MCF 10A (cell line): ENCODE results near the gene ZNF536. TPM values are rescaled to one million over a fixed set of nuclear protein-coding genes. Genes with fewer than 3 reads are reported as not detected.

ENCODE experiments used
- BruUV-seq: library from RNA; stranded (reverse); fragments of 400-500 nt; replicated peaks from 2 replicates; lab custom pipeline; 2021; lab: Mats Ljungman, UMichigan
- CTCF ChIA-PET: fragments of 300-600 bp; sonication (Branson Sonifier 250); formaldehyde crosslinking; extraction: SDS; loops from one replicate; lab custom pipeline; 2021; ENCODE audit warnings: antibody characterized with exemption, inconsistent platforms; lab: Yijun Ruan, JAX
- POLR2A ChIA-PET: fragments of 300-600, 350-650 bp; sonication (Branson Sonifier 250); formaldehyde crosslinking; extraction: SDS; loops from one replicate; lab custom pipeline; 2020; ENCODE audit warnings: antibody characterized with exemption, inconsistent platforms; lab: Yijun Ruan, JAX
- DNase-seq: peaks from one replicate; pipeline ENCODE4 v3.0.0-alpha.2; 2018; ENCODE audit not compliant: unreplicated experiment
- H3K27ac Mint-ChIP-seq: one replicate; pipeline ENCODE4 v1.8.0; 2022; ENCODE audit warnings: mild to moderate bottlenecking, low read depth, mixed read lengths; ENCODE audit not compliant: unreplicated experiment
- H3K27me3 Mint-ChIP-seq: one replicate; pipeline ENCODE4 v1.8.0; 2022; ENCODE audit warnings: mixed read lengths; ENCODE audit not compliant: insufficient read depth, unreplicated experiment
- H3K36me3 Mint-ChIP-seq: one replicate; pipeline ENCODE4 v1.8.0; 2022; ENCODE audit warnings: mild to moderate bottlenecking, moderate library complexity, mixed read lengths; ENCODE audit not compliant: insufficient read depth, unreplicated experiment
- H3K4me1 Mint-ChIP-seq: one replicate; pipeline ENCODE4 v1.8.0; 2022; ENCODE audit warnings: mixed read lengths; ENCODE audit not compliant: insufficient read depth, unreplicated experiment
- H3K4me3 Mint-ChIP-seq: one replicate; pipeline ENCODE4 v1.8.0; 2022; ENCODE audit warnings: mild to moderate bottlenecking, moderate library complexity, mixed read lengths; ENCODE audit not compliant: unreplicated experiment
- H3K9me3 Mint-ChIP-seq: one replicate; pipeline ENCODE4 v1.8.0; 2022; ENCODE audit warnings: mixed read lengths; ENCODE audit not compliant: unreplicated experiment
- CTCF ChIP-seq: fragments of 200-600 bp; IDR thresholded peaks from one replicate; pipeline ENCODE4 v1.8.0; 2022; ENCODE audit warnings: antibody characterized with exemption, mild to moderate bottlenecking; ENCODE audit not compliant: unreplicated experiment
- intact Hi-C: fragments of 100-400 bp; cut with micrococcal nuclease; formaldehyde crosslinking; loops from 2 replicates; pipeline ENCODE4 v1.14.1; 2022
- total RNA-seq: library from RNA; stranded (reverse); gene quantifications from 2 replicates; pipeline ENCODE4 v1.2.3, GENCODE V29; 2022

The ZNF536 gene
- total RNA-seq, 1 experiment from 2014 or later, result not detected

DNA sequence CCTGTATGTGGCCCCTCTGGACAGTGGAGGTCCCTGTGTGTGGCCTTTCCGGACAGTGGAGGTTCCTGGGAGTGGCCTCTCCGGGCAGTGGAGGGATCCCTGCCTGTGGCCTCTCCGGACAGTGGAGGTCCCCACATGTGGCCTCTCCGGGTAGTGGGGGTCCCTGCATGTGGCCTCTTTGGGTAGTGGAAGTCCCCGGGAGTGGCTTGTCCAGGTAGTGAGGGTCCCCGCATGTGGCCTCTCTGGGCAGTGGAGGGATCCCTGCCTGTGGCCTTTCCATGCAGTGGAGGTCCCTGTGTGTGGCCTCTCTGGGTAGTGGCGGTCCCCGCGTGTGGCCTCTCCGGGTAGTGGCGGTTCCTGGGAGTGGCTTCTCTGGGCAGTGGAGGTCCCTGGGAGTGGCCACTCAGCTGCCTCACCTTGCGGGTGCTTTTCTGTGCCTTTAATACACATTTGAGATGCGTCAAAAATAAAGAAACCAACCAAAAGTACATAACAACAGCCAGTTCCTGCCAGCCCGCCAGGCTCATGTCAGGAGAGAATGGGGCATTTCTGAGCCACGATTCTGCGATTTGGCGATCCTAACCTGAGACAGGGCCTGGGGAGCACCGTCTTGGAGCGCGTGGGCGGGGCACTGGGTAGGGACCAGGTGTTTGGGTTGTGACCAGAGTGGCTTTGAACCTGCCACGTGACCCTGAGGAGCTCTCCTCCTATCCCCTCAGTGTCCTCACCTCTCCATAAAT, 194.7 kb downstream of the ZNF536 start:
- H3K4me3 Mint-ChIP-seq, result no peak overlapping the region
- peaks cover 22% of the 10 kb centered on the region for H3K9me3 Mint-ChIP-seq
- no peak for DNase-seq
- H3K27me3 Mint-ChIP-seq, result no peaks in the 10 kb centered on the region
- CTCF ChIA-PET, result no interaction called here
- BruUV-seq, result no TSS peak
- no peak for TF ChIP-seq CTCF
- intact Hi-C loops, result no loop called here
- no peaks in the 10 kb centered on the region for H3K4me1 Mint-ChIP-seq
- H3K36me3 Mint-ChIP-seq, result no peaks in the 10 kb centered on the region
- H3K27ac Mint-ChIP-seq, result no peak overlapping the region
- POLR2A ChIA-PET, result no interaction called here

GRCh38 chr19:30567536-30568232, 195.5 kb downstream of the ZNF536 start:
- Mint-ChIP-seq H3K9me3 (peaks cover 28% of the 10 kb centered on the region), H3K4me1 (no peaks in the 10 kb centered on the region), H3K27me3 (no peaks in the 10 kb centered on the region), H3K4me3 (no peak overlapping the region), H3K27ac (no peak overlapping the region), H3K36me3 (no peaks in the 10 kb centered on the region)
- TF ChIP-seq CTCF, result no peak
- no peak for DNase-seq
- intact Hi-C loops, result no loop called here
- ChIA-PET POLR2A (no interaction called here), CTCF (no interaction called here)
- BruUV-seq, result no TSS peak

DNA sequence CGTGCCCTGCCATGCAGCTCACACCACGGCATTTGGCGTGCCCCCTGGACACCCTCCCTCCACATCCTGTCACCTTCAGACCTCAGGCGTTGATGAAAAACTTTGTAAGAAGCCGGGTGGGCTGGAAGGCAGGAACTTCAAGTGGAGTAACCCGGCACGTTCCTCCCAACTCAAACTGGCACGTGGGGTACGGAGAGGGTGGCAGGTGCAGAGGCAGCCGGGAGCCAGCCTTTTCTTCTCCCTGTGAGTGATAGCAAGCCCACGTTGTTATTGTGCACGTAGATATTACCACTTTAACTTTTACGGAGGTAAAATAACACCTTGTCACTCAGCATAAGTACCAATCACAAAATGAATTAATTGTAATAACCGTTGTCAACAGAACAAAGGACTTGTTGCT, 198.0 kb downstream of the ZNF536 start:
- H3K27ac Mint-ChIP-seq, result no peak overlapping the region
- no peak overlapping the region for H3K4me3 Mint-ChIP-seq
- TF ChIP-seq CTCF, result no peak
- H3K4me1 Mint-ChIP-seq, result no peaks in the 10 kb centered on the region
- no peaks in the 10 kb centered on the region for H3K27me3 Mint-ChIP-seq
- intact Hi-C loops, result no loop called here
- DNase-seq, result no peak
- H3K9me3 Mint-ChIP-seq, result peaks cover 14% of the 10 kb centered on the region
- CTCF ChIA-PET, result interaction anchor here (0.6 kb wide), 1 partner anchor 16 kb away, joined by 5 read pairs; no protein-coding TSS in a partner anchor
- BruUV-seq, result no TSS peak
- H3K36me3 Mint-ChIP-seq, result no peaks in the 10 kb centered on the region
- POLR2A ChIA-PET, result no interaction called here

GRCh38 chr19:30577551-30578105, 205.4 kb downstream of the ZNF536 start:
- CTCF ChIA-PET, result no interaction called here

More at GRCh38 chr19:30577551-30578105, 205.4 kb downstream of the ZNF536 start:
- H3K4me3 Mint-ChIP-seq, result no peak overlapping the region
- POLR2A ChIA-PET, result no interaction called here
- H3K9me3 Mint-ChIP-seq, result peaks cover 51% of the 10 kb centered on the region
- H3K4me1 Mint-ChIP-seq, result no peaks in the 10 kb centered on the region
- no peak overlapping the region for H3K27ac Mint-ChIP-seq
- intact Hi-C loops, result no loop called here
- no TSS peak for BruUV-seq
- no peaks in the 10 kb centered on the region for H3K36me3 Mint-ChIP-seq
- DNase-seq, result no peak
- H3K27me3 Mint-ChIP-seq, result no peaks in the 10 kb centered on the region
- no peak for TF ChIP-seq CTCF
